CMK (cell line): ENCODE data around the gene PDE6B.
"Not testable (repeated sequence)": the region's sequence is repeated elsewhere in the genome, so short reads cannot be mapped to it uniquely, and the experiment has no call there.

Experiments used
- DNase-seq: peaks from one replicate; pipeline ENCODE4 v3.0.0-alpha.2; 2010; ENCODE audit warnings: low read depth

The PDE6B gene

GRCh38 chr4:669806-670559, 44.6 kb downstream of the PDE6B start:
- DNase-seq = not testable (repeated sequence)

GRCh38 chr4:671769-672168, 46.4 kb downstream of the PDE6B start:
- no peak for DNase-seq

- DNase-seq = no peak
Measured at GRCh38 chr4:673349-674091, 48.1 kb downstream of the PDE6B start.

- peak; percentile 92 for DNase-seq
Measured at GRCh38 chr4:674172-675035, 49.0 kb downstream of the PDE6B start, which contains the start of the genes ATP5ME and MYL5. TSS of gene ATP5ME (minus strand) at chr4:674276. CDS start at chr4:674247, 29 bp downstream. TSS of gene MYL5 (plus strand) at chr4:674542. CDS start at chr4:678027, 3,485 bp downstream.

GRCh38 chr4:675036-675882, 49.9 kb downstream of the PDE6B start:
- DNase-seq = no peak

GRCh38 chr4:675980-676870, 50.9 kb downstream of the PDE6B start:
- no peak for DNase-seq

- no peak for DNase-seq
Measured at GRCh38 chr4:676871-677235, 51.5 kb downstream of the PDE6B start.

- DNase-seq = no peak
Measured at GRCh38 chr4:677431-678293, 52.3 kb downstream of the PDE6B start.

- no peak for DNase-seq
Measured at GRCh38 chr4:678331-679103, 53.1 kb downstream of the PDE6B start.

- no peak for DNase-seq
Measured at GRCh38 chr4:679104-679481, 53.7 kb downstream of the PDE6B start.

- no peak for DNase-seq
Measured at GRCh38 chr4:679629-680028, 54.3 kb downstream of the PDE6B start.

GRCh38 chr4:680091-680490, 54.7 kb downstream of the PDE6B start:
- no peak for DNase-seq

- no peak for DNase-seq
Measured at GRCh38 chr4:680551-680927, 55.2 kb downstream of the PDE6B start.

- DNase-seq = peak; percentile 79
Measured at GRCh38 chr4:680928-681645, 55.7 kb downstream of the PDE6B start.

- DNase-seq = no peak
Measured at GRCh38 chr4:681736-682451, 56.5 kb downstream of the PDE6B start.

GRCh38 chr4:682490-683172, 57.3 kb downstream of the PDE6B start:
- no peak for DNase-seq
